ENCODE results near the gene GTF2H4. TPM values are rescaled to one million over a fixed set of nuclear protein-coding genes. Genes with fewer than 3 reads are reported as not detected.
A peak's percentile ranks its signal among the peaks of the same experiment; 100 is the strongest.

Gene GTF2H4
- total RNA-seq, 1 experiment from 2014 or later, result 33.9 TPM

GRCh38 chr6:30885999-30886896 is 21.8 kb upstream of the GTF2H4 start:
- H3K4me1 Mint-ChIP-seq (ENCODE audit: insufficient read depth, unreplicated experiment), result peaks cover 61% of the 10 kb centered on the region
- H3K9me3 Mint-ChIP-seq (ENCODE audit: unreplicated experiment), result no peaks in the 10 kb centered on the region
- H3K27me3 Mint-ChIP-seq (ENCODE audit: insufficient read depth, unreplicated experiment), result no peaks in the 10 kb centered on the region
- no TSS peak for BruUV-seq (replicated peaks)
- no peak for TF ChIP-seq CTCF (IDR thresholded peaks at IDR 0.05; ENCODE audit: unreplicated experiment)
- POLR2A ChIA-PET, result interaction anchor here (0.6 to 7.2 kb wide), 24 partner anchors 10 to 330 kb away, joined by 3 to 100 read pairs (median 8); partner anchors contain the start of genes GTF2H4, IER3, MDC1 and MRPS18B
- peaks cover 39% of the 10 kb centered on the region for H3K36me3 Mint-ChIP-seq (ENCODE audit: insufficient read depth, unreplicated experiment)
- H3K27ac Mint-ChIP-seq (ENCODE audit: low read depth, unreplicated experiment), result peak overlapping the region; percentile 95
- DNase-seq (ENCODE audit: unreplicated experiment), result peak; percentile 97
- CTCF ChIA-PET, result interaction anchor here (0.6 to 6.3 kb wide), 9 partner anchors 9 to 200 kb away, joined by 3 to 54 read pairs (median 5); no protein-coding TSS in a partner anchor
- intact Hi-C loops (cut with micrococcal nuclease), result loop anchor here (2.0 kb wide), 2 partner anchors 23 to 143 kb away; partner anchors contain the start of genes FLOT1 and GTF2H4
- H3K4me3 Mint-ChIP-seq (ENCODE audit: unreplicated experiment), result peak overlapping the region; percentile 83

GRCh38 chr6:30886897-30887255 is 21.1 kb upstream of the GTF2H4 start:
- POLR2A ChIA-PET, result interaction anchor here (0.5 to 7.2 kb wide), 14 partner anchors 9 to 330 kb away, joined by 3 to 100 read pairs (median 18); partner anchors contain the start of genes GTF2H4, MRPS18B, PSORS1C1 and VARS2
- H3K4me3 Mint-ChIP-seq (ENCODE audit: unreplicated experiment), result peak overlapping the region; percentile 83

GRCh38 chr6:30887901-30888815 is 19.8 kb upstream of the GTF2H4 start:
- no peak overlapping the region for H3K4me3 Mint-ChIP-seq (ENCODE audit: unreplicated experiment)

More at GRCh38 chr6:30886897-30887255, 21.1 kb upstream of the GTF2H4 start:
- no TSS peak for BruUV-seq (replicated peaks)
- Mint-ChIP-seq H3K9me3 (ENCODE audit: unreplicated experiment) (no peaks in the 10 kb centered on the region), H3K4me1 (ENCODE audit: insufficient read depth, unreplicated experiment) (peaks cover 57% of the 10 kb centered on the region), H3K27ac (ENCODE audit: low read depth, unreplicated experiment) (peak overlapping the region; percentile 95), H3K27me3 (ENCODE audit: insufficient read depth, unreplicated experiment) (no peaks in the 10 kb centered on the region), H3K36me3 (ENCODE audit: insufficient read depth, unreplicated experiment) (peaks cover 46% of the 10 kb centered on the region)
- no peak for DNase-seq (ENCODE audit: unreplicated experiment)
- CTCF ChIA-PET, result interaction anchor here (1.0 to 5.9 kb wide), 4 partner anchors 23 to 200 kb away, joined by 3 to 49 read pairs (median 8); no protein-coding TSS in a partner anchor
- intact Hi-C loops (cut with micrococcal nuclease), result no loop called here
- no peak for TF ChIP-seq CTCF (IDR thresholded peaks at IDR 0.05; ENCODE audit: unreplicated experiment)

More at GRCh38 chr6:30887901-30888815, 19.8 kb upstream of the GTF2H4 start:
- Mint-ChIP-seq H3K36me3 (ENCODE audit: insufficient read depth, unreplicated experiment) (peaks cover 54% of the 10 kb centered on the region), H3K27me3 (ENCODE audit: insufficient read depth, unreplicated experiment) (no peaks in the 10 kb centered on the region), H3K4me1 (ENCODE audit: insufficient read depth, unreplicated experiment) (peaks cover 44% of the 10 kb centered on the region), H3K27ac (ENCODE audit: low read depth, unreplicated experiment) (peak overlapping the region; percentile 36), H3K9me3 (ENCODE audit: unreplicated experiment) (no peaks in the 10 kb centered on the region)
- intact Hi-C loops (cut with micrococcal nuclease), result no loop called here
- no TSS peak for BruUV-seq (replicated peaks)
- CTCF ChIA-PET, result interaction anchor here (0.5 to 1.2 kb wide), 4 partner anchors 54 to 478 kb away, joined by 3 to 4 read pairs (median 4); no protein-coding TSS in a partner anchor
- TF ChIP-seq CTCF (IDR thresholded peaks at IDR 0.05; ENCODE audit: unreplicated experiment), result no peak
- POLR2A ChIA-PET, result interaction anchor here (0.7 to 7.0 kb wide), 9 partner anchors 8 to 66 kb away, joined by 3 to 100 read pairs (median 11); partner anchors contain the start of genes GTF2H4 and VARS2
- no peak for DNase-seq (ENCODE audit: unreplicated experiment)

Measured in MCF 10A (cell line).